Measurements from ENCODE around the gene NFIB.

GRCh38 chr9:14054096-14054495 is 259.8 kb downstream of the NFIB start:
- TF ChIP-seq SIX5 (IDR thresholded peaks at IDR 0.05; ENCODE audit: low read depth, low read length) (no peak), CTCF (IDR thresholded peaks at IDR 0.05; ENCODE audit: control extremely low read depth in 1 of 3, insufficient read depth in 1 of 3, low read depth in 1 of 3, low read length in 3 of 3) (no peak), TEAD4 (IDR thresholded peaks at IDR 0.05; ENCODE audit: low read depth, low read length) (no peak), POLR2AphosphoS5 (IDR thresholded peaks at IDR 0.05; ENCODE audit: low read depth, low read length) (no peak), JUND (IDR thresholded peaks at IDR 0.05; ENCODE audit: low read length) (no peak), EP300 (IDR thresholded peaks at IDR 0.05; ENCODE audit: borderline replicate concordance in 1 of 2, low read depth in 2 of 2, low read length in 2 of 2) (no peak), NRF1 (IDR thresholded peaks at IDR 0.05; ENCODE audit: low read depth, low read length) (no peak), MAFK (IDR thresholded peaks at IDR 0.05; ENCODE audit: low read depth, low read length) (no peak)
